DMS153 treated with DMSO at 0.1 percent for 48 hours (cell line): ENCODE data around the gene NRXN2.

Experiments used
- DNase-seq: peaks from one replicate; lab custom pipeline; 2025; ENCODE audit not compliant: unreplicated experiment; lab: John Stamatoyannopoulos, UW

The NRXN2 gene

GRCh38 chr11:64653388-64653973 lies 69.5 kb downstream of the NRXN2 start:
- no peak for DNase-seq

- DNase-seq = peak; percentile 22
Measured at GRCh38 chr11:64652586-64653387, 70.2 kb downstream of the NRXN2 start.

- DNase-seq = no peak
Measured at GRCh38 chr11:64650923-64651523, 72.0 kb downstream of the NRXN2 start.

- peak; percentile 4 for DNase-seq
Measured at GRCh38 chr11:64649291-64649697, 73.7 kb downstream of the NRXN2 start.

GRCh38 chr11:64648551-64648950 lies 74.4 kb downstream of the NRXN2 start:
- DNase-seq = no peak

- DNase-seq = no peak
Measured at GRCh38 chr11:64647019-64647779, 75.8 kb downstream of the NRXN2 start.

GRCh38 chr11:64644647-64645275 lies 78.2 kb downstream of the NRXN2 start:
- no peak for DNase-seq

- no peak for DNase-seq
Measured at GRCh38 chr11:64643920-64644646, 78.9 kb downstream of the NRXN2 start.

- no peak for DNase-seq
Measured at GRCh38 chr11:64643256-64643881, 79.6 kb downstream of the NRXN2 start.

- DNase-seq = no peak
Measured at GRCh38 chr11:64642871-64643255, 80.1 kb downstream of the NRXN2 start.

GRCh38 chr11:64642418-64642735 lies 80.6 kb downstream of the NRXN2 start:
- DNase-seq = no peak

GRCh38 chr11:64641596-64642417 lies 81.2 kb downstream of the NRXN2 start:
- DNase-seq = no peak

GRCh38 chr11:64639885-64640284 lies 83.1 kb downstream of the NRXN2 start:
- no peak for DNase-seq

- no peak for DNase-seq
Measured at GRCh38 chr11:64638829-64639228, 84.2 kb downstream of the NRXN2 start.

- peak; percentile 27 for DNase-seq
Measured at GRCh38 chr11:64638018-64638665, 84.9 kb downstream of the NRXN2 start.

GRCh38 chr11:64637334-64638017 lies 85.5 kb downstream of the NRXN2 start:
- DNase-seq = no peak

GRCh38 chr11:64633555-64634159 lies 89.3 kb downstream of the NRXN2 start:
- no peak for DNase-seq

GRCh38 chr11:64632654-64633053 lies 90.3 kb downstream of the NRXN2 start:
- DNase-seq = no peak
